Small intestine (tissue), 7 donors: ENCODE data around the gene CFAP141. TPM values are rescaled to one million over a fixed set of nuclear protein-coding genes. Genes with fewer than 3 reads are reported as not detected.
A peak's percentile ranks its signal among the peaks of the same experiment; 100 is the strongest.
"Not testable (repeated sequence)": the region's sequence is repeated elsewhere in the genome, so short reads cannot be mapped to it uniquely, and the experiment has no call there.

Experiments used
- DNase-seq, 2 donors: peaks; one replicate each; pipeline versions ENCODE4 v3.0.0 to v3.0.0-alpha.2; 2013
- FAIRE-seq: peaks from 2 replicates; lab custom pipeline; 2012; peaks lifted over from hg19 to GRCh38; lab: Jason Lieb, UNC
- H3K27ac ChIP-seq, 3 donors: one replicate each; pipeline ENCODE4 v1.5.1; 2013; ENCODE audit warnings: low read length in 2 of 3, mild to moderate bottlenecking in 2 of 3, control low read depth in 1 of 3, inconsistent platforms in 1 of 3, low read depth in 1 of 3, moderate library complexity in 1 of 3
- H3K27me3 ChIP-seq, 3 donors: one replicate each; pipeline ENCODE4 v1.6.1; 2013; ENCODE audit warnings: low read length in 3 of 3, inconsistent platforms in 1 of 3; ENCODE audit not compliant: control insufficient read depth in 3 of 3, insufficient read depth in 3 of 3
- H3K36me3 ChIP-seq, 3 donors: one replicate each; pipeline ENCODE4 v1.6.1; 2013; ENCODE audit warnings: low read length in 3 of 3, inconsistent platforms in 1 of 3, low read depth in 1 of 3, mild to moderate bottlenecking in 1 of 3, moderate library complexity in 1 of 3; ENCODE audit not compliant: control insufficient read depth in 3 of 3, insufficient read depth in 2 of 3
- H3K4me1 ChIP-seq, 3 donors: one replicate each; pipeline ENCODE4 v1.6.1; 2013; ENCODE audit warnings: low read length in 2 of 3, inconsistent platforms in 1 of 3, low read depth in 1 of 3, mild to moderate bottlenecking in 1 of 3, moderate library complexity in 1 of 3; ENCODE audit not compliant: control insufficient read depth in 3 of 3, insufficient read depth in 2 of 3
- H3K4me3 ChIP-seq, 3 donors: one replicate each; pipeline ENCODE4 v1.5.1; 2013; ENCODE audit warnings: low read length in 3 of 3, control low read depth in 1 of 3, inconsistent platforms in 1 of 3, low read depth in 1 of 3, mild to moderate bottlenecking in 1 of 3, moderate library complexity in 1 of 3
- H3K9me3 ChIP-seq, 2 donors: one replicate each; pipeline ENCODE4 v1.6.1; 2013; ENCODE audit warnings: low read depth in 1 of 2, low read length in 1 of 2; ENCODE audit not compliant: control insufficient read depth in 2 of 2, insufficient read depth in 1 of 2
- WGBS, 3 donors: extraction: QIAGEN DNeasy Blood & Tissue Kit; methylation state at CpG; one replicate each; pipeline ENCODE4 v1.1.7; 2013; 5-methylcytosine and 5-hydroxymethylcytosine counted together
- polyA plus RNA-seq, 4 donors: library from polyadenylated mRNA; stranded (reverse) in 3 of 4; unstranded in 1 of 4; fragments of 200-250 nt in 3 of 4; fragments of 120-200 nt in 1 of 4; gene quantifications; one replicate each; pipeline versions ENCODE4 v1.2.1 to v1.2.3, GENCODE V29; 2013
- donor health status: healthy with polysubstance abuse.
- donor health status: control.
- donor health status: control.
- donor health status: Bipolar disorder and iron deficiency.
- donor health status: healthy.

Gene CFAP141
- polyA plus RNA-seq, 4 donors = not detected

DNA sequence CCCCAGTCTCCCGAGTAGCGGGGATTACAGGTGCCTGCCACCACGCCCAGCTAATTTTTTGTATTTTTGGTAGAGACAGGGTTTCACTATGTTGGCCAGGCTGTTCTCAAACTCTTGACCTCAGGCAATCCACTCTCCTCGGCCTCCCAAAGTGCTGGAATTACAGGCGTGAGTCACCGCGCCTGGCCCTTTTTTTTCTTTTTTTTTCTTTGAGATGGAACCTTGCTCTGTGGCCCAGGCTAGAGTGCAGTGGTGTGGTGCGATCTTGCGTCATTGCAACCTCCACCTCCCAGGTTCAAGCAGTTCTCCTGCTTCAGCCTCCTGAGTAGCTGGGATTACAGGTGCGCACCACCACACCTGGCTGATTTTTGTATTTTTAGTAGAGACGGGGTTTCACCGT is 27.0 kb upstream of the CFAP141 start:
- not testable (repeated sequence) for H3K4me3 ChIP-seq, H3K27me3 ChIP-seq, H3K27ac ChIP-seq, H3K4me1 ChIP-seq, H3K9me3 ChIP-seq, FAIRE-seq, DNase-seq
- peaks cover 26 to 53% (median 30%) of the 10 kb centered on the region in 3 donors for H3K36me3 ChIP-seq
- WGBS, 3 donors = 93 to 97% (median 95%) methylated on average over 12 of the region's 12 CpGs

DNA sequence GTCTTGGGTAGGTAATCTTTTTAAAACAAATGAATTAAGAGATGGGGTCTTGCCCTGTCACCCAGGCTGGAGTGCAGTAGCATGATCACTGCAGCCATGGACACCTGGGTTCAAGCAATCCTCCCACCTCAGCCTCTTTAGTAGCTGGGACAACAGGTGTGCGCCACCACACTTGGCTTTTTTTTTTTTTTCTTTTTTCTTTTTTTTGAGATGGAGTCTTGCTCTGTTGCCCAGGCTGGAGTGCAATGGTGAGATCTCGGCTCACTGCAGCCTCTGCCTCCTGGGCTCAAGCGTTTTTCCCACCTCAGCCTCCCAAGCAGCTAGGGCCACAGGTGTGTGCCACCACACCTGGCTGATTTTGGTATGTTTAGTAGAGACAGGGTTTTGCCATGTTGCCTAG is 25.0 kb upstream of the CFAP141 start:
- 97 to 100% (median 99%) methylated on average over 3 of the region's 3 CpGs for WGBS, 3 donors
- H3K27me3 ChIP-seq, FAIRE-seq, H3K27ac ChIP-seq, H3K4me1 ChIP-seq, H3K9me3 ChIP-seq, H3K4me3 ChIP-seq, DNase-seq: not testable (repeated sequence)
- H3K36me3 ChIP-seq = peaks cover 23 to 58% (median 36%) of the 10 kb centered on the region in 3 donors

DNA sequence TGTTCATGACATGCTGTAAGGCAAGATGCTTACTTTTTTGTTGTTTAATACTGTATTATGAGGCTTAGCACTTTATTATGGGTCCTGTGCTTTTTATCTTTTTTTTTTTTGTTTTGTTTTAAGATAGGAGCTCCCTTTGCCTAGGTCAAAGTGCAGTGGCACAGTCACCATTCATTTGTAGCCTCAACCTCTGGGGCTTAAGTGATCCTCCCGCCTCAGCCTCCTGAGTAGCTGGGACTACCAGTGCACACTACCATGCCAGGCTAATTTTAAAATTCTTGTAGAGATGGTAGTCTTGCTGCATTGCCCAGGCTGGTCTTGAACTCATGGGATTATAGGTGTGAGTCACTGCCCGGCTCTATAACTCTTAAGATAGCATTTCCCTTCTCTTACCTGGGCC is 19.2 kb upstream of the CFAP141 start:
- FAIRE-seq (no peak), DNase-seq (no peak)
- H3K27me3 ChIP-seq = no peaks in the 10 kb centered on the region
- WGBS, 3 donors = 92 to 100% (median 96%) methylated on average over 2 of the region's 2 CpGs
- H3K27ac ChIP-seq = no peak overlapping the region
- H3K9me3 ChIP-seq = no peaks in the 10 kb centered on the region
- H3K4me3 ChIP-seq = no peak overlapping the region
- peaks cover 5 to 25% (median 24%) of the 10 kb centered on the region in 3 donors for H3K36me3 ChIP-seq
- peaks cover 0 to 5% (median 2%) of the 10 kb centered on the region in 3 donors for H3K4me1 ChIP-seq

DNA sequence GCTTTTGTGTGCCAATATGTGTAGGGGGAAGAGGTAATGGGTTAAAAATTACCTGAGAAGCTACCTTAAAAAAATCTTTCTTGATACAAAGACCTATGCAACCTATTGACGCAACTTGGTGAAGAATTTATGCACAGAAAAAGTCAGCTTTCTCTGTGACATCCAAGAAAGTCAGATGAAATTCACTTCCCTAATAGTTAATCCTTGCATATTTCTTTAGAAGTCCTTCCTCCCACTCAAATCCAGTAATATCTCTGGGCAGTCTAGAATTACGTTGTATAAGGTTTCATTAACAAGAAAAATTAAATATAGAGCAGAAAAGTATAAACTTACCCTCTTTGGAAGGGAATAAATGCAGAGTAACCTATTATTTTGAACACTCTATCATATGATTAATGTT is 17.5 kb upstream of the CFAP141 start:
- DNase-seq (no peak), FAIRE-seq (no peak)
- H3K4me1 ChIP-seq = peaks cover 2 to 10% (median 8%) of the 10 kb centered on the region in 3 donors
- no peak overlapping the region for H3K27ac ChIP-seq
- no peaks in the 10 kb centered on the region for H3K9me3 ChIP-seq
- H3K36me3 ChIP-seq = peaks cover 8 to 18% (median 16%) of the 10 kb centered on the region in 3 donors
- H3K27me3 ChIP-seq = no peaks in the 10 kb centered on the region
- no peak overlapping the region for H3K4me3 ChIP-seq
- WGBS, 3 donors = 61 to 73% (median 72%) methylated on average over 2 of the region's 2 CpGs

DNA sequence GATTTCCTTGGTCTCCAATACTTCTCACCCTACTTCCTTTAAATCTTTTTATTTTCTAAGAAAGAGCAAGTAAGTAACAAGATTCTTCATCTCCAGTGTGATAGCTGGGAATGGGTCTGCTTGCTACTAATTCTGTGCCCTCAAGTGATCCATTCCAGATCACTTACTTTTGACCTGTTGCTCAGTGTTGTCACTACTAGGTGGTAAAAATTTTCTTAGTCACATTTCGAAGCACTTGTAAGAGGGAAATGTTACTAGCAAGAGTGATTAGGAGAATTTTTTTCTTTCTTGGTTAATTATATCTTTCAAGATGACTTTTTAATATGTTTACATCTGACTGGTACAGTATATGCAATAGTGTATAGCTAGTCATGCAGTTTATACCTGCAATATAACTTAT is 16.8 kb upstream of the CFAP141 start:
- Histone ChIP-seq H3K4me3 (no peak overlapping the region), H3K27ac (no peak overlapping the region), H3K36me3 (peaks cover 7 to 19% (median 14%) of the 10 kb centered on the region in 3 donors), H3K27me3 (no peaks in the 10 kb centered on the region), H3K4me1 (peaks cover 2 to 13% (median 12%) of the 10 kb centered on the region in 3 donors), H3K9me3 (no peaks in the 10 kb centered on the region)
- no peak for DNase-seq
- FAIRE-seq = no peak
- WGBS, 3 donors = 67 to 68% (median 67%) methylated on average over 1 of the region's 1 CpG

- Histone ChIP-seq H3K27me3 (no peaks in the 10 kb centered on the region), H3K4me1 (peaks cover 2 to 13% (median 12%) of the 10 kb centered on the region in 3 donors), H3K27ac (no peak overlapping the region), H3K4me3 (no peak overlapping the region), H3K9me3 (no peaks in the 10 kb centered on the region), H3K36me3 (peaks cover 7 to 21% (median 12%) of the 10 kb centered on the region in 3 donors)
- WGBS, 3 donors = 86 to 89% (median 89%) methylated on average over 1 of the region's 1 CpG
- DNase-seq (no peak), FAIRE-seq (no peak)
These were observed 16.4 kb upstream of the CFAP141 start for GRCh38 chr1:154222518-154222917.

DNA sequence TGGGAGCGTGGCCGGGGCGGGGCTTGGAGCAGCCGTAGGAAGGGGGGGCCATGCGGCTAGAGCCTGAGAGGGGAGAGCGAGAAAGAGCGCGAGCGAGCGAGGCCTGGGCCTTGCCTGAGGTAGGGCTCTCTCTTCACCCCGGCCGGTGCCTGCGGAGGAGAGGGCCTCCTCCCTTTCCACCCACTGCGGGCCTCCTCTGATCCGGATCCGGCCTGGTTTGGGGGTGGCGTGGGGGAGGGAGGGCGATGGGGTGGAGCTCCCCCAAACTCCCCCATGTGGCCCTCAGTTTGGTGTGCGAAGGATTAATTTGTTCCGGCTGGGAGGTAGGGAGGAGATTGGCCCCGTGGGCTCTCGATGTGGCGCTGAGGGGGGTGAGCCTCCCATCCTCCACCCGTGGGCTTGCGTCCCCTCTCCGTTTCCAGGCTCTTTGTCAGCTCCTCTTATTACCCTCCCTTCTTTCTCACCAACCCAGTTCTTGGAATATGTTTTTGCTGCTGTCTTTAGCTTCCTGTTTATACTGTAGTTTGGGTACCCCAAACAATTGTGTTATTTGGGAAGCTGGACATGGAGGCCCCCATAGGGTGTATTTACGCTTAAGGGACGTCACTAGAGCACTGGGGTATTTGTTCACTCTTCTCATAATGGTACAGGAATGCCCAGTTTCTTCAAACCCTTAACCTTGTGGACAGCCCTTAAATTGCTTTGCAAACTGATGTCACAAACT is 15.3 kb upstream of the CFAP141 start:
- WGBS, 3 donors = 0 to 1% (median 0%) methylated on average over 23 to 28 of the region's 28 CpGs
- FAIRE-seq (no peak), DNase-seq (peak; percentile 44 to 75)
- H3K4me3 ChIP-seq = peak overlapping the region; percentile 76 to 96 (median 92)
- H3K27me3 ChIP-seq = no peaks in the 10 kb centered on the region
- H3K27ac ChIP-seq = peak overlapping the region; percentile 60 to 98 (median 92)
- H3K9me3 ChIP-seq = no peaks in the 10 kb centered on the region
- H3K4me1 ChIP-seq = peaks cover 2 to 13% (median 12%) of the 10 kb centered on the region in 3 donors
- peaks cover 5 to 24% (median 8%) of the 10 kb centered on the region in 3 donors for H3K36me3 ChIP-seq

- peaks cover 2 to 13% (median 12%) of the 10 kb centered on the region in 3 donors for H3K4me1 ChIP-seq
- peak overlapping the region; percentile 60 to 98 (median 92) for H3K27ac ChIP-seq
These were observed 14.8 kb upstream of the CFAP141 start for GRCh38 chr1:154220970-154221277.

More at GRCh38 chr1:154220970-154221277, 14.8 kb upstream of the CFAP141 start:
- Histone ChIP-seq H3K27me3 (no peaks in the 10 kb centered on the region), H3K36me3 (peaks cover 5 to 24% (median 8%) of the 10 kb centered on the region in 3 donors), H3K9me3 (no peaks in the 10 kb centered on the region), H3K4me3 (peak overlapping the region; percentile 76 to 96 (median 92))
- DNase-seq (no peak), FAIRE-seq (no peak)
- WGBS, 3 donors = 1 to 2% (median 1%) methylated on average over 11 to 33 of the region's 33 CpGs
